ENCODE data around the gene CHDH. TPM values are rescaled to one million over a fixed set of nuclear protein-coding genes. Genes with fewer than 3 reads are reported as not detected.

CHDH gene
- total RNA-seq, 1 donor from 2014 or later: 1.7 TPM

GRCh38 chr3:53818221-53819162 lies 27.7 kb downstream of the CHDH start:
- no peak for DNase-seq (ENCODE audit: extremely low spot score in 2 of 2)
- TF ChIP-seq POLR2A (IDR thresholded peaks at IDR 0.05): no peak
- TF ChIP-seq POLR2AphosphoS5 (IDR thresholded peaks at IDR 0.05; ENCODE audit: insufficient read depth in 1 of 2, low read depth in 1 of 2): no peak
- no peak for TF ChIP-seq CTCF (IDR thresholded peaks at IDR 0.05)
- Histone ChIP-seq H3K27ac (no peak overlapping the region), H3K4me1 (no peaks in the 10 kb centered on the region), H3K4me3 (no peak overlapping the region), H3K9me3 (no peaks in the 10 kb centered on the region), H3K27me3 (no peaks in the 10 kb centered on the region), H3K36me3 (no peaks in the 10 kb centered on the region)
- intact Hi-C loops (cut with DNase I): no loop called here

GRCh38 chr3:53817809-53818208 lies 28.4 kb downstream of the CHDH start:
- DNase-seq (ENCODE audit: extremely low spot score in 2 of 2): no peak
- intact Hi-C loops (cut with DNase I): no loop called here
- H3K4me1 ChIP-seq: no peaks in the 10 kb centered on the region
- no peaks in the 10 kb centered on the region for H3K27me3 ChIP-seq
- H3K4me3 ChIP-seq: no peak overlapping the region
- no peaks in the 10 kb centered on the region for H3K36me3 ChIP-seq
- no peak for TF ChIP-seq POLR2A (IDR thresholded peaks at IDR 0.05)
- no peak for TF ChIP-seq CTCF (IDR thresholded peaks at IDR 0.05)
- TF ChIP-seq POLR2AphosphoS5 (IDR thresholded peaks at IDR 0.05; ENCODE audit: insufficient read depth in 1 of 2, low read depth in 1 of 2): no peak
- H3K27ac ChIP-seq: no peak overlapping the region
- H3K9me3 ChIP-seq: no peaks in the 10 kb centered on the region

GRCh38 chr3:53817211-53817610 lies 29.0 kb downstream of the CHDH start:
- H3K27ac ChIP-seq: no peak overlapping the region
- H3K4me3 ChIP-seq: no peak overlapping the region
- TF ChIP-seq POLR2AphosphoS5 (IDR thresholded peaks at IDR 0.05; ENCODE audit: insufficient read depth in 1 of 2, low read depth in 1 of 2) (no peak), CTCF (IDR thresholded peaks at IDR 0.05) (no peak), POLR2A (IDR thresholded peaks at IDR 0.05) (no peak)
- no peaks in the 10 kb centered on the region for H3K36me3 ChIP-seq
- intact Hi-C loops (cut with DNase I): no loop called here
- H3K27me3 ChIP-seq: no peaks in the 10 kb centered on the region
- DNase-seq (ENCODE audit: extremely low spot score in 2 of 2): no peak
- H3K4me1 ChIP-seq: no peaks in the 10 kb centered on the region
- no peaks in the 10 kb centered on the region for H3K9me3 ChIP-seq

- H3K9me3 ChIP-seq: no peaks in the 10 kb centered on the region
- no peaks in the 10 kb centered on the region for H3K27me3 ChIP-seq
- no peak overlapping the region for H3K27ac ChIP-seq
- intact Hi-C loops (cut with DNase I): no loop called here
- no peaks in the 10 kb centered on the region for H3K4me1 ChIP-seq
- no peak for TF ChIP-seq CTCF (IDR thresholded peaks at IDR 0.05)
- no peak for TF ChIP-seq POLR2AphosphoS5 (IDR thresholded peaks at IDR 0.05; ENCODE audit: insufficient read depth in 1 of 2, low read depth in 1 of 2)
- DNase-seq (ENCODE audit: extremely low spot score in 2 of 2): no peak
- H3K36me3 ChIP-seq: no peaks in the 10 kb centered on the region
- H3K4me3 ChIP-seq: no peak overlapping the region
These were observed 29.8 kb downstream of the CHDH start for GRCh38 chr3:53816425-53816824.

GRCh38 chr3:53815651-53816050 lies 30.6 kb downstream of the CHDH start:
- H3K27ac ChIP-seq: no peak overlapping the region
- no peak for DNase-seq (ENCODE audit: extremely low spot score in 2 of 2)
- intact Hi-C loops (cut with DNase I): no loop called here
- H3K9me3 ChIP-seq: no peaks in the 10 kb centered on the region
- H3K27me3 ChIP-seq: no peaks in the 10 kb centered on the region
- no peaks in the 10 kb centered on the region for H3K4me1 ChIP-seq
- no peak for TF ChIP-seq POLR2A (IDR thresholded peaks at IDR 0.05)
- TF ChIP-seq POLR2AphosphoS5 (IDR thresholded peaks at IDR 0.05; ENCODE audit: insufficient read depth in 1 of 2, low read depth in 1 of 2): no peak
- no peak for TF ChIP-seq CTCF (IDR thresholded peaks at IDR 0.05)
- no peaks in the 10 kb centered on the region for H3K36me3 ChIP-seq
- H3K4me3 ChIP-seq: no peak overlapping the region
